Measurements from ENCODE around the gene XRCC4.

- TF ChIP-seq, protein P1, sequence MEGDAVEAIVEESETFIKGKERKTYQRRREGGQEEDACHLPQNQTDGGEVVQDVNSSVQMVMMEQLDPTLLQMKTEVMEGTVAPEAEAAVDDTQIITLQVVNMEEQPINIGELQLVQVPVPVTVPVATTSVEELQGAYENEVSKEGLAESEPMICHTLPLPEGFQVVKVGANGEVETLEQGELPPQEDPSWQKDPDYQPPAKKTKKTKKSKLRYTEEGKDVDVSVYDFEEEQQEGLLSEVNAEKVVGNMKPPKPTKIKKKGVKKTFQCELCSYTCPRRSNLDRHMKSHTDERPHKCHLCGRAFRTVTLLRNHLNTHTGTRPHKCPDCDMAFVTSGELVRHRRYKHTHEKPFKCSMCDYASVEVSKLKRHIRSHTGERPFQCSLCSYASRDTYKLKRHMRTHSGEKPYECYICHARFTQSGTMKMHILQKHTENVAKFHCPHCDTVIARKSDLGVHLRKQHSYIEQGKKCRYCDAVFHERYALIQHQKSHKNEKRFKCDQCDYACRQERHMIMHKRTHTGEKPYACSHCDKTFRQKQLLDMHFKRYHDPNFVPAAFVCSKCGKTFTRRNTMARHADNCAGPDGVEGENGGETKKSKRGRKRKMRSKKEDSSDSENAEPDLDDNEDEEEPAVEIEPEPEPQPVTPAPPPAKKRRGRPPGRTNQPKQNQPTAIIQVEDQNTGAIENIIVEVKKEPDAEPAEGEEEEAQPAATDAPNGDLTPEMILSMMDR (IDR thresholded peaks at IDR 0.05), result no peak
- TF ChIP-seq POLR2AphosphoS5 (IDR thresholded peaks at IDR 0.05) (no peak), POLR2A (IDR thresholded peaks at IDR 0.05) (no peak)
Measured at GRCh38 chr5:83029912-83030311, 47.4 kb upstream of the XRCC4 start.

Data from suprapubic skin (tissue), 4 donors.